Measurements from ENCODE around the gene UGT2B17. TPM values are rescaled to one million over a fixed set of nuclear protein-coding genes. Genes with fewer than 3 reads are reported as not detected.

UGT2B17 gene
- polyA plus RNA-seq, 1 donor from 2014 or later = not detected

DNA sequence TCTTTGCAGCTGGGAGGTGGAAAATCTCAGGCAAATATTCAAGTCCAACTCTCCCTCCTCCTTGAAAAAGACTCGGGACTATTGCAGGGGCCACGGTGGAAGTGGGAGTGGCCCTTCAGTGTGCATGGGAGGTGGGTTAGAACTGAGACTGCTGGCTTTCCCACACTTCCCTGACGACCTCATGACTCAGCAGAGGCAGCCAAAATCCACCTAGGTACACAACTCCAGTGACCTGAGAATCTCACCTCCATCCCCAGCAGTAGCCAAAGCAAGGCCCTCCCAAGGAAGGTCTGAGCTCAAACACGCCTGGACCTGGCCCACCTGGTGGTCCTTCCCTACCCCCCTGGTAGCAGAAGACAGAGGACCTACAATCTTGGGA lies 6.2 kb upstream of the UGT2B17 start:
- Histone ChIP-seq H3K79me2 (replicated peaks; ENCODE audit: insufficient read depth, low read length) (no peaks in the 10 kb centered on the region), H4K20me1 (ENCODE audit: insufficient read depth) (no peaks in the 10 kb centered on the region), H3K4me2 (ENCODE audit: low read length) (no peak overlapping the region), H3K9ac (ENCODE audit: low read length) (no peak overlapping the region), H3K9me3 (ENCODE audit: low read length) (no peaks in the 10 kb centered on the region), H3K27me3 (ENCODE audit: insufficient read depth, low read depth, low read length) (no peaks in the 10 kb centered on the region), H3K9me2 (ENCODE audit: insufficient read depth, low read length) (no peaks in the 10 kb centered on the region), H2AFZ (ENCODE audit: low read depth, low read length) (no peak overlapping the region), H3K27ac (ENCODE audit: low read length) (no peak overlapping the region), H3F3A (ENCODE audit: insufficient read depth, low read length, poor library complexity, severe bottlenecking) (no peaks in the 10 kb centered on the region), H3K4me3 (ENCODE audit: low read length) (no peak overlapping the region), H3K36me3 (ENCODE audit: insufficient read depth, low read length) (no peaks in the 10 kb centered on the region)
- TF ChIP-seq, protein P1, sequence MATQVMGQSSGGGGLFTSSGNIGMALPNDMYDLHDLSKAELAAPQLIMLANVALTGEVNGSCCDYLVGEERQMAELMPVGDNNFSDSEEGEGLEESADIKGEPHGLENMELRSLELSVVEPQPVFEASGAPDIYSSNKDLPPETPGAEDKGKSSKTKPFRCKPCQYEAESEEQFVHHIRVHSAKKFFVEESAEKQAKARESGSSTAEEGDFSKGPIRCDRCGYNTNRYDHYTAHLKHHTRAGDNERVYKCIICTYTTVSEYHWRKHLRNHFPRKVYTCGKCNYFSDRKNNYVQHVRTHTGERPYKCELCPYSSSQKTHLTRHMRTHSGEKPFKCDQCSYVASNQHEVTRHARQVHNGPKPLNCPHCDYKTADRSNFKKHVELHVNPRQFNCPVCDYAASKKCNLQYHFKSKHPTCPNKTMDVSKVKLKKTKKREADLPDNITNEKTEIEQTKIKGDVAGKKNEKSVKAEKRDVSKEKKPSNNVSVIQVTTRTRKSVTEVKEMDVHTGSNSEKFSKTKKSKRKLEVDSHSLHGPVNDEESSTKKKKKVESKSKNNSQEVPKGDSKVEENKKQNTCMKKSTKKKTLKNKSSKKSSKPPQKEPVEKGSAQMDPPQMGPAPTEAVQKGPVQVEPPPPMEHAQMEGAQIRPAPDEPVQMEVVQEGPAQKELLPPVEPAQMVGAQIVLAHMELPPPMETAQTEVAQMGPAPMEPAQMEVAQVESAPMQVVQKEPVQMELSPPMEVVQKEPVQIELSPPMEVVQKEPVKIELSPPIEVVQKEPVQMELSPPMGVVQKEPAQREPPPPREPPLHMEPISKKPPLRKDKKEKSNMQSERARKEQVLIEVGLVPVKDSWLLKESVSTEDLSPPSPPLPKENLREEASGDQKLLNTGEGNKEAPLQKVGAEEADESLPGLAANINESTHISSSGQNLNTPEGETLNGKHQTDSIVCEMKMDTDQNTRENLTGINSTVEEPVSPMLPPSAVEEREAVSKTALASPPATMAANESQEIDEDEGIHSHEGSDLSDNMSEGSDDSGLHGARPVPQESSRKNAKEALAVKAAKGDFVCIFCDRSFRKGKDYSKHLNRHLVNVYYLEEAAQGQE (IDR thresholded peaks at IDR 0.05; ENCODE audit: borderline replicate concordance) = no peak
- TF ChIP-seq RAD21 (conservative IDR thresholded peaks at IDR 0.05) (no peak), POLR2AphosphoS5 (IDR thresholded peaks at IDR 0.05) (no peak), SMC3 (conservative IDR thresholded peaks at IDR 0.05; ENCODE audit: poor library complexity) (no peak), TAF1 (IDR thresholded peaks at IDR 0.05; ENCODE audit: low read depth) (no peak), MXI1 (conservative IDR thresholded peaks at IDR 0.05; ENCODE audit: poor library complexity, severe bottlenecking) (no peak), CTCF (IDR thresholded peaks at IDR 0.05; ENCODE audit: poor library complexity, severe bottlenecking) (no peak), EP300 (conservative IDR thresholded peaks at IDR 0.05; ENCODE audit: poor library complexity, severe bottlenecking) (no peak), EZH2 (IDR thresholded peaks at IDR 0.05; ENCODE audit: borderline replicate concordance, insufficient read depth, low read length, poor library complexity, severe bottlenecking) (no peak)

DNA sequence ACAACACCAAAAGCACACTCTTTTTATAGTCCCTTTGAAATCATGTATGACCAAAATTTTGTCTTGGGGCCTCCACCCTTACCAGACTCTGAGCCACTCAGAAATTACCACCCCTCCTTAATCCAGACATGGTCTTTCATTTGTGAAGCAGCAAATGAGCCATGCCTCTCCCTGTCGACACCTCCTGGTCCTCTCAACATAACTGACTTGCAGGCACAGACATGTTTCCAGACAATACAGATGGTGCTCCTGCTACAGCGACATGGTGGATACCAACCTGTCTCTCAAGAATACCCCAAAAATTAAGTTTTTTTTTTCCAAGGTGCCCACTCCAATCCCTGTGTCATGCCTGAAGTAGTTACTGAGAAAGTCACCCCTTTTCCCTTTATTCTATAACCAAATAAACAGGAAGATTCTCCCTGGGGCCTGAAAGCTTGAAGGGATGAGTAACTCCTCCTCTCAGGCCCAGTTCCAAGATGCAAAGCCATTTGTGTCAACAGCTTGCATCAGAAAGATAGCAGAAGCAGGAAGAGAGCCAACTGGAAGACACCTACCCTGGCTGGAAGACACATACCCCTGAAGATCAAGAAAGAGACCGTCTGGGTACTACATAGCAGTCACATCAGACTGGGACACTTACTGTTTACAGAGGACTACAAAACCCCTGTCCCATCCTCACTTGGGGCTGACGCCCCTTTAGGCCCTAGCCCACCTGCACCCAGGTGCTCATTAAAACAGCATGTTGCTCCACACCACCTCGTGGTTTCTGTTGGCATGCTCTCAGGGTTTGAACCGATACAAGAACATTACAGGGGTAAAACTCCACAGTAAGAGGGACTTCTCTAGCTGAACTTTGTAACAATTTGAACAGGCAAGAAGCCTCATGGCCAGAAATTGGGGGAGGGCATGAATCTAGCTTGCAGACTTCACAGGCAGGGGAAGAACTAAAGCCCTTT lies 5.5 kb upstream of the UGT2B17 start:
- Histone ChIP-seq H3K9ac (ENCODE audit: low read length) (no peak overlapping the region), H3K27ac (ENCODE audit: low read length) (no peak overlapping the region), H3K4me3 (ENCODE audit: low read length) (no peak overlapping the region), H4K20me1 (ENCODE audit: insufficient read depth) (no peaks in the 10 kb centered on the region), H3K79me2 (replicated peaks; ENCODE audit: insufficient read depth, low read length) (no peaks in the 10 kb centered on the region), H3K36me3 (ENCODE audit: insufficient read depth, low read length) (no peaks in the 10 kb centered on the region), H3K4me2 (ENCODE audit: low read length) (no peak overlapping the region), H2AFZ (ENCODE audit: low read depth, low read length) (no peak overlapping the region), H3K9me2 (ENCODE audit: insufficient read depth, low read length) (no peaks in the 10 kb centered on the region), H3K27me3 (ENCODE audit: insufficient read depth, low read depth, low read length) (no peaks in the 10 kb centered on the region), H3K9me3 (ENCODE audit: low read length) (no peaks in the 10 kb centered on the region), H3F3A (ENCODE audit: insufficient read depth, low read length, poor library complexity, severe bottlenecking) (no peaks in the 10 kb centered on the region)
- TF ChIP-seq SMC3 (conservative IDR thresholded peaks at IDR 0.05; ENCODE audit: poor library complexity) = no peak
- no peak for TF ChIP-seq TAF1 (IDR thresholded peaks at IDR 0.05; ENCODE audit: low read depth)
- TF ChIP-seq CTCF (IDR thresholded peaks at IDR 0.05; ENCODE audit: poor library complexity, severe bottlenecking) = no peak
- TF ChIP-seq MXI1 (conservative IDR thresholded peaks at IDR 0.05; ENCODE audit: poor library complexity, severe bottlenecking) = no peak
- TF ChIP-seq EZH2 (IDR thresholded peaks at IDR 0.05; ENCODE audit: borderline replicate concordance, insufficient read depth, low read length, poor library complexity, severe bottlenecking) = no peak
- no peak for TF ChIP-seq POLR2AphosphoS5 (IDR thresholded peaks at IDR 0.05)
- TF ChIP-seq RAD21 (conservative IDR thresholded peaks at IDR 0.05) = no peak
- TF ChIP-seq, protein P1 (IDR thresholded peaks at IDR 0.05; ENCODE audit: borderline replicate concordance) = no peak
- TF ChIP-seq EP300 (conservative IDR thresholded peaks at IDR 0.05; ENCODE audit: poor library complexity, severe bottlenecking) = no peak

Measured in neural cell (in vitro differentiated cells).